ENCODE results near the gene RAB35. TPM values are rescaled to one million over a fixed set of nuclear protein-coding genes. Genes with fewer than 3 reads are reported as not detected.

Gene RAB35
- total and polyA plus RNA-seq, 2 of the 4 experiments (the other 2 are of a cell fraction): 32.6 to 49.6 TPM

GRCh38 chr12:120144215-120144614, 27.7 kb upstream of the RAB35 start:
- no peak overlapping the region for H3K9ac ChIP-seq (ENCODE audit: low read depth, low read length)
- no peak overlapping the region for H3K56ac ChIP-seq (ENCODE audit: extremely low read depth, insufficient read depth, low read length)
- in situ Hi-C loops (cut with MboI; ENCODE audit: low sequenced_read_pairs) (loop anchor here (5.0 kb wide), 1 partner anchor 38 kb away; no protein-coding TSS in a partner anchor), dilution Hi-C loops (cut with HindIII; ENCODE audit: low sequenced_read_pairs, unreplicated experiment) (no loop called here), intact Hi-C loops (cut with micrococcal nuclease) (loop anchor here (5.0 kb wide), 1 partner anchor 33 kb away; no protein-coding TSS in a partner anchor)
- peaks cover 19% of the 10 kb centered on the region for H4K20me1 ChIP-seq (ENCODE audit: insufficient read depth, low read length)
- H3K14ac ChIP-seq (replicated peaks; ENCODE audit: low read depth, low read length): no peak overlapping the region
- peaks cover 11 to 31% of the 10 kb centered on the region in 2 experiments for H3K79me1 ChIP-seq (ENCODE audit: low read depth in 1 of 2, low read length in 2 of 2)
- no peak overlapping the region for H2AK9ac ChIP-seq (replicated peaks; ENCODE audit: low read depth, low read length, poor library complexity)
- WGBS, 2 experiments (ENCODE audit: extremely low coverage in 2 of 2, insufficient read length in 1 of 2): 93% methylated on average over 3 of the region's 11 CpGs; no CpG with 5 or more reads in 1 of the 2 experiments
- H2AFZ ChIP-seq (replicated peaks; ENCODE audit: low read length, poor library complexity): no peak overlapping the region
- DNase-seq: no peak
- H3K18ac ChIP-seq (ENCODE audit: low read depth, low read length): no peak overlapping the region
- H3K27ac ChIP-seq (ENCODE audit: insufficient read depth, low read length): no peak overlapping the region
- no TSS peak for BruUV-seq (replicated peaks)
- CTCF ChIA-PET: interaction anchor here (0.6 kb wide), 1 partner anchor 158 kb away, joined by 10 read pairs; the partner anchor contains the start of gene SIRT4
- peaks cover 20% of the 10 kb centered on the region for H3K9me1 ChIP-seq (ENCODE audit: insufficient read depth, low read length)
- no peak overlapping the region for H3K4ac ChIP-seq (ENCODE audit: low read depth, low read length)
- H2BK15ac ChIP-seq (ENCODE audit: low read depth, low read length): no peak overlapping the region
- TF ChIP-seq MAZ (IDR thresholded peaks at IDR 0.05; ENCODE audit: borderline replicate concordance, low read depth, low read length): no peak
- no peak for TF ChIP-seq SMC3 (IDR thresholded peaks at IDR 0.05; ENCODE audit: low read depth, low read length)
- no peak for TF ChIP-seq MAFK (IDR thresholded peaks at IDR 0.05; ENCODE audit: low read depth, low read length)
- TF ChIP-seq RCOR1 (IDR thresholded peaks at IDR 0.05; ENCODE audit: insufficient replicate concordance, low read length): no peak
- TF ChIP-seq POLR2A (IDR thresholded peaks at IDR 0.05; ENCODE audit: low read depth, low read length): no peak
- H2BK120ac ChIP-seq (ENCODE audit: low read depth, low read length): no peak overlapping the region
- ATAC-seq (ENCODE audit: low read depth): no peak
- H2AK5ac ChIP-seq (ENCODE audit: low read depth, low read length): no peak overlapping the region
- no peak overlapping the region for H3K4me3 ChIP-seq (ENCODE audit: insufficient read depth, low read depth, low read length)
- H3K23ac ChIP-seq (ENCODE audit: low read depth, low read length): no peak overlapping the region
- peaks cover 11% of the 10 kb centered on the region for H3K4me1 ChIP-seq (ENCODE audit: control insufficient read depth, insufficient read depth, low read length)
- no peak overlapping the region for H3K4me2 ChIP-seq (ENCODE audit: low read depth, low read length)
- no peaks in the 10 kb centered on the region for H3K9me3 ChIP-seq (ENCODE audit: control insufficient read depth, insufficient read depth, low read length)
- no peak overlapping the region for H2BK5ac ChIP-seq (ENCODE audit: low read depth, low read length, poor library complexity, severe bottlenecking)
- H3K36me3 ChIP-seq (ENCODE audit: control insufficient read depth, insufficient read depth, low read length): peaks cover 82% of the 10 kb centered on the region
- no peak overlapping the region for H2BK20ac ChIP-seq (ENCODE audit: low read depth, low read length)
- H3K27me3 ChIP-seq (ENCODE audit: control insufficient read depth, insufficient read depth, low read length): no peaks in the 10 kb centered on the region
- no peak overlapping the region for H4K91ac ChIP-seq (ENCODE audit: insufficient read depth, low read depth, low read length)
- POLR2A ChIA-PET (ENCODE audit: unreplicated experiment): no interaction called here
- H4K8ac ChIP-seq (ENCODE audit: low read depth in 2 of 2, low read length in 2 of 2): no peak overlapping the region
- H4K5ac ChIP-seq (ENCODE audit: low read depth, low read length): no peak overlapping the region

Data from IMR-90 (cell line).